Ishikawa (cell line): Measurements from ENCODE around the gene SYMPK.
A peak's percentile ranks its signal among the peaks of the same experiment; 100 is the strongest.

Source experiments
- CEBPB ChIP-seq: IDR thresholded peaks from 2 replicates; pipeline ENCODE4 v1.6.1; 2012
- CREB1 ChIP-seq: IDR thresholded peaks from 2 replicates; pipeline ENCODE4 v1.6.1; 2012; ENCODE audit warnings: low read depth
- EGR1 ChIP-seq: IDR thresholded peaks from 2 replicates; pipeline ENCODE4 v1.6.1; 2012
- EP300 ChIP-seq: IDR thresholded peaks from 2 replicates; pipeline ENCODE4 v1.6.1; 2012; ENCODE audit warnings: borderline replicate concordance
- FOXM1 ChIP-seq: IDR thresholded peaks from 2 replicates; pipeline ENCODE4 v1.6.1; 2012; ENCODE audit warnings: low read depth, borderline replicate concordance
- NFIC ChIP-seq: IDR thresholded peaks from 2 replicates; pipeline ENCODE4 v1.6.1; 2012
- RAD21 ChIP-seq: IDR thresholded peaks from 2 replicates; pipeline ENCODE4 v1.6.1; 2012; ENCODE audit warnings: low read depth
- TAF1 ChIP-seq: IDR thresholded peaks from 2 replicates; pipeline ENCODE4 v1.6.1; 2012; ENCODE audit warnings: low read depth, mild to moderate bottlenecking
- TCF12 ChIP-seq: IDR thresholded peaks from 2 replicates; pipeline ENCODE4 v1.6.1; 2012; ENCODE audit warnings: low read depth
- TEAD4 ChIP-seq: IDR thresholded peaks from 2 replicates; pipeline ENCODE4 v1.6.1; 2012
- YY1 ChIP-seq: IDR thresholded peaks from 2 replicates; pipeline ENCODE4 v1.6.1; 2012; ENCODE audit warnings: low read depth
- ZBTB7A ChIP-seq: IDR thresholded peaks from 2 replicates; pipeline ENCODE4 v1.6.1; 2012; ENCODE audit warnings: low read depth
- TF ChIP-seq, protein P1 (sequence below): IDR thresholded peaks from 2 replicates; pipeline ENCODE4 v1.6.1; 2012
- TF ChIP-seq, protein P2 (sequence below): IDR thresholded peaks from 2 replicates; pipeline ENCODE4 v1.6.1; 2012
- TF ChIP-seq, protein P3 (sequence below): IDR thresholded peaks from 2 replicates; pipeline ENCODE4 v1.6.1; 2012; ENCODE audit warnings: low read depth, mild to moderate bottlenecking

Gene SYMPK

DNA sequence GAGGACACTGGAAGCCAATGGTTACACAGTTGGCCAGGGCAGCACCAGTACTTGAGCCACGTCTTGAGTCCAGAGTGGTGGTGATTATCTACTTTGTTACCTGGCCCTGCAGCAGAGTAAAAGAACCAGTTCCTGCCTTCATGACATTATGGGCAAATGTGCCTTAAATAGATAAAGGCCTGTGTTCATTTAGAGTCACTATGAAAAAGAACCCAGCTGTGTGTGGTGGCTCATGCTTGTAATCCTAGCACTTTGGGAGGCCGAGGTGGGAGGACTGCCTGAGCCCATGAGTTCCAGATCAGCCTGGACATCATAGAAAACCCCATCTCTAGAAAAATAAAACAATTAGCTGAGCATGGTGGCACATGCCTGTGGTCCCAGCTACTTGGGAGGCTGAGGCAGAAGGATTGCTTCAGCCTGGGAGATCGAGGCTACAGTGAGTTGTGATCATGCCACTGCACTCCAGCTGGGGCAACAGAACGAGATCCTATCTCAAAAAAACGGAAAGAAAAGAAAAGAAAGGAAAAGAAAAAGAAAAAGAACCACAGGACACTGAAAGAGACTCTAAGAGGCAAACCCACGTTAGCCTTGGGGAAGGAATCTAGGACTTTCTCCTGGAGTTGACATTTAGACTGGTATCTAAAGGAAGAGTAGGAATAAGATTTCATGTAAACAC lies 26.4 kb upstream of the SYMPK start:
- TF ChIP-seq NFIC (no peak), TAF1 (no peak), YY1 (no peak), CREB1 (no peak), FOXM1 (no peak), RAD21 (no peak), EGR1 (no peak), ZBTB7A (no peak), TCF12 (no peak), EP300 (no peak), TEAD4 (no peak), CEBPB (no peak)
- TF ChIP-seq, protein P1, sequence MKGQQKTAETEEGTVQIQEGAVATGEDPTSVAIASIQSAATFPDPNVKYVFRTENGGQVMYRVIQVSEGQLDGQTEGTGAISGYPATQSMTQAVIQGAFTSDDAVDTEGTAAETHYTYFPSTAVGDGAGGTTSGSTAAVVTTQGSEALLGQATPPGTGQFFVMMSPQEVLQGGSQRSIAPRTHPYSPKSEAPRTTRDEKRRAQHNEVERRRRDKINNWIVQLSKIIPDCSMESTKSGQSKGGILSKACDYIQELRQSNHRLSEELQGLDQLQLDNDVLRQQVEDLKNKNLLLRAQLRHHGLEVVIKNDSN: no peak
- TF ChIP-seq, protein P2, sequence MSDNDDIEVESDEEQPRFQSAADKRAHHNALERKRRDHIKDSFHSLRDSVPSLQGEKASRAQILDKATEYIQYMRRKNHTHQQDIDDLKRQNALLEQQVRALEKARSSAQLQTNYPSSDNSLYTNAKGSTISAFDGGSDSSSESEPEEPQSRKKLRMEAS: no peak
- TF ChIP-seq, protein P3, sequence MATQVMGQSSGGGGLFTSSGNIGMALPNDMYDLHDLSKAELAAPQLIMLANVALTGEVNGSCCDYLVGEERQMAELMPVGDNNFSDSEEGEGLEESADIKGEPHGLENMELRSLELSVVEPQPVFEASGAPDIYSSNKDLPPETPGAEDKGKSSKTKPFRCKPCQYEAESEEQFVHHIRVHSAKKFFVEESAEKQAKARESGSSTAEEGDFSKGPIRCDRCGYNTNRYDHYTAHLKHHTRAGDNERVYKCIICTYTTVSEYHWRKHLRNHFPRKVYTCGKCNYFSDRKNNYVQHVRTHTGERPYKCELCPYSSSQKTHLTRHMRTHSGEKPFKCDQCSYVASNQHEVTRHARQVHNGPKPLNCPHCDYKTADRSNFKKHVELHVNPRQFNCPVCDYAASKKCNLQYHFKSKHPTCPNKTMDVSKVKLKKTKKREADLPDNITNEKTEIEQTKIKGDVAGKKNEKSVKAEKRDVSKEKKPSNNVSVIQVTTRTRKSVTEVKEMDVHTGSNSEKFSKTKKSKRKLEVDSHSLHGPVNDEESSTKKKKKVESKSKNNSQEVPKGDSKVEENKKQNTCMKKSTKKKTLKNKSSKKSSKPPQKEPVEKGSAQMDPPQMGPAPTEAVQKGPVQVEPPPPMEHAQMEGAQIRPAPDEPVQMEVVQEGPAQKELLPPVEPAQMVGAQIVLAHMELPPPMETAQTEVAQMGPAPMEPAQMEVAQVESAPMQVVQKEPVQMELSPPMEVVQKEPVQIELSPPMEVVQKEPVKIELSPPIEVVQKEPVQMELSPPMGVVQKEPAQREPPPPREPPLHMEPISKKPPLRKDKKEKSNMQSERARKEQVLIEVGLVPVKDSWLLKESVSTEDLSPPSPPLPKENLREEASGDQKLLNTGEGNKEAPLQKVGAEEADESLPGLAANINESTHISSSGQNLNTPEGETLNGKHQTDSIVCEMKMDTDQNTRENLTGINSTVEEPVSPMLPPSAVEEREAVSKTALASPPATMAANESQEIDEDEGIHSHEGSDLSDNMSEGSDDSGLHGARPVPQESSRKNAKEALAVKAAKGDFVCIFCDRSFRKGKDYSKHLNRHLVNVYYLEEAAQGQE: no peak

DNA sequence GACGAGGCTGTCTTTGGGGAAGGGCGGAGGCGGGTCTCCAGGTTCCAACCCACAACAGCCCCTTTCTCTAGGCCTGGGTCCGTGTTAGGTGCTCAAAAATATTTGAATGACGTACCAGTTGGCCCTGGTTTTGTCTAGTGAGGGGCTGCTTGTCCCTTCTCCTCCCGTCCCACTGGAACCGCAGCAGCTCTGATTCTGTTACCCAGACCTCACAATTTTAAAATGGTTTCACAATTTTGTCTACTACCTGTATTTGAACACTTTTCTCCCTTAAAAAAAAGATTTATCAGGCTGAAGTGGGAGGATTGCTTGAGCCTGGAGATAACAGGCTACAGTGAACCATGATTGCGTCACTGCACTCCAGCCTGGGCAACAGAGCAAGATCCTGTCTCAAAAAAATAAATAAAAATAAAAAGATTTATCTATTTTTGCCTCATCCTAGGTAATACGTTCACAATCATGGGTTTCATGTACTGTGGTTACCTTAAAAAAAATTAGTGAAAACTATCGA lies 24.3 kb upstream of the SYMPK start:
- peak; percentile 34; the same call in 1 of the 2 replicates for TF ChIP-seq CEBPB
- TF ChIP-seq, protein P1: no peak

DNA sequence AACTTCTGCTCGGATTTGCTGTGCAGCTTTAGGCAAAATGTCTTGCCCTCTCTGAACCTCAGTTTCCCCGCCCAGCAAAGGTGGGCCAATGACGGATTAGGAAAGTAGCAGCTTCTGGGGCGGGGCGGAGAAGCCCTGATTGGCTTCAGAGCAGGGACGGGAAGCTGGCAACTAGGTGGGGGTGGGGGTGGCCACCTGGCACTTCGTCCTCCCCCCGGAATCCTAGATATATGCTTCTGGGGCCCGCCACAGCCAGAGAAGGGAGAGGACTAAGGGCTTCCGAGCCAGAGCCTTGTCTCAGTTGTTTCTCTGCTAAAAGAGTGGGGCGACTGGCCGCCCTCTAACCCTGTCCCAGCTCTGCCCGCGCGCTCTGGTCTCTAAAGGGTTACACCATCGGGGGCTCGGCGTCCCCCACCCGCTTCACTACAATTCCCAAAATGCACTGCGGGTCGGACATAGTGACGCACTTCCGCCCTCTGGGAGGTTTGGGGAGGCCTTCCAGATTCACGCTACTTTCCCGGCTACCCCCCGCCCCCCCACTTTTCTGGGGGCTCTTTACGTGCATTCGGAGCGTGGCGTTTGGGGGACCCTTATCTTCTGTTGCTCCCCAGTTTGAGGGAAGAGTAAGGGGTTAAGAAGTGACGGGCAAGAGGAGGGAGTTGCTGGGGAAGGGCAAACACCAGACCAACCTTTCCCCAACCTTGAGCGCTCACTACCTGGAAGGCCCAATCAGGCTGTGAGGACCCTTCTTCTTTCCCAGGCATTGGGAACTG lies 23.7 kb upstream of the SYMPK start:
- TF ChIP-seq ZBTB7A: peak; percentile 55; the same call in 1 of the 2 replicates
- TF ChIP-seq EP300: no peak
- TF ChIP-seq CREB1: peak; percentile 80
- peak; percentile 12; the same call in 1 of the 2 replicates for TF ChIP-seq TCF12
- TF ChIP-seq YY1: peak; percentile 64

DNA sequence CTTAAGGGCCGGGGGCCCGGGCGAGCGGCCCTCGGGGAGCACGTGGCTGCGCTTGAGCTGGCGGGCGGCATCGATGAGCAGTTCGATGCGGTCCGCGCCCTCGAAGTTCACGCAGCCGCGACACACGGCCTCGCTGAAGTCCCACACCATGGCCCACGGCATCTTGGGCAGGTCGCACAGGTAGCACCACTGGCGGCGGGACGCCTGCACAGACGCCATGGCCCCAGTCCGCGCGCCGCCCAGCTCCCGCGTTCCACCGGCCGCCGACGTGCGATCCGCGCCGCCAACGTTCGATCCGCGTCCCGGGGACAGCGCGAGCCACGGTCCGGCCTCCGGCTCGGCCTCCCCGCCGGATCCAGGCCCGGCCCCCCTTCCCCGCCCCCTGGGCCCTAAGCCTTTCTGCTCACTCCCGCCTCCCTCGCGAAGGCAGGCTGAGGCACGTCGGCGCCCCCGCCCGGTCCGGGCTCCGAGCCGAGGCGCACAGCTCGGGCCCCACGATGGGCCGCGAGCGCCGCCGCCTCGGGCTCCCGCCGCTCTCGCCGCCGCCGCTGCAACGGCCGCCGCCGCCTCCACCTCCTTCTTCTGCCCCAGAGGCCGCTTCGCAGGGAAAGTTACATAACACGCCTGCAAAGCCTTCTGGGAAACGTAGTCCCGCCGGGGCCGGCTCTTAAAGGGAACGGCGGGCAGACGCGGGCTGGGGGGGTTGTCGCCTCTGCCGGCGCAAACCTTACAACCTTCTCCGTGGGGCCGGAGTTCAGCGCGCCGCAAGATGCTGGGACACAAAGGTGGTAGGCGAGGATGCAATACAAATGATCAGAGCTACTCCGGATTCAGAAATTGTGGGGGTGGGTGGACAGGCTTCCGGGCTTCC lies 22.8 kb upstream of the SYMPK start, which contains the start of gene IRF2BP1:
Gene IRF2BP1, minus strand, starts transcription at position 586 of the 871 bp plus-strand sequence. Its CDS starts 367 bp downstream, at position 219.
- TF ChIP-seq, protein P2: peak; percentile 84
- TF ChIP-seq TCF12 (peak; percentile 43), YY1 (peak; percentile 47), CREB1 (peak; percentile 65; the same call in 1 of the 2 replicates), TAF1 (peak; percentile 59), RAD21 (no peak), CEBPB (peak; percentile 97)
- TF ChIP-seq, protein P1: no peak
- TF ChIP-seq, protein P3: no peak
